CD4-positive, alpha-beta T cell (primary cell): Measurements from ENCODE around the gene KRT40. TPM values are rescaled to one million over a fixed set of nuclear protein-coding genes. Genes with fewer than 3 reads are reported as not detected.

Source experiments
- ATAC-seq: fragments of 200-7000 bp; cut with Tn5 transposase; one replicate; pipeline ENCODE4 v1.10.0; 2022; ENCODE audit warnings: mild to moderate bottlenecking; ENCODE audit not compliant: poor library complexity
- CTCF ChIA-PET: fragments of 350-600 bp; sonication (Branson Sonifier 250); formaldehyde crosslinking; loops from one replicate; lab custom pipeline; 2021; ENCODE audit warnings: antibody characterized with exemption, inconsistent platforms; lab: Charles Lee
- POLR2A ChIA-PET: fragments of 350-600 bp; sonication (Branson Sonifier 250); formaldehyde crosslinking; loops from one replicate; lab custom pipeline; 2021; ENCODE audit warnings: antibody characterized with exemption, inconsistent platforms; lab: Charles Lee
- DNase-seq, 14 experiments: peaks; one replicate each; pipeline ENCODE4 v3.0.0-alpha.2; 2013 to 2020; ENCODE audit warnings: mixed read lengths in 2 of 14
- H3K27ac ChIP-seq, 2 donors: one replicate each; pipeline versions ENCODE4 v1.5.1 to v1.7.0; 2013; ENCODE audit warnings: low read length in 2 of 2, low read depth in 1 of 2, mild to moderate bottlenecking in 1 of 2
- H3K27me3 ChIP-seq, 2 experiments: 1 replicate in 1 of 2; 2 replicates in 1 of 2; pipeline versions ENCODE4 v1.6.1 to v1.7.0; 2013; ENCODE audit warnings: low read length in 2 of 2, control low read depth in 1 of 2, mild to moderate bottlenecking in 1 of 2, moderate library complexity in 1 of 2; ENCODE audit not compliant: insufficient read depth in 2 of 2, control insufficient read depth in 1 of 2
- H3K36me3 ChIP-seq: one replicate; pipeline ENCODE4 v1.6.1; 2013; ENCODE audit warnings: low read length, control low read depth; ENCODE audit not compliant: insufficient read depth
- H3K4me1 ChIP-seq: one replicate; pipeline ENCODE4 v1.6.1; 2013; ENCODE audit warnings: low read length, control low read depth; ENCODE audit not compliant: insufficient read depth
- H3K4me3 ChIP-seq: one replicate; pipeline ENCODE4 v1.5.1; 2013; ENCODE audit warnings: mild to moderate bottlenecking, low read length, moderate library complexity
- H3K9me3 ChIP-seq, 2 experiments: 1 replicate in 1 of 2; 2 replicates in 1 of 2; pipeline versions ENCODE4 v1.6.1 to v1.7.0; 2013; ENCODE audit warnings: low read length in 2 of 2, mild to moderate bottlenecking in 2 of 2, control low read depth in 1 of 2, moderate library complexity in 1 of 2; ENCODE audit not compliant: control insufficient read depth in 1 of 2, insufficient read depth in 1 of 2
- H3K27ac Mint-ChIP-seq: one replicate; pipeline ENCODE4 v1.8.0; 2020; ENCODE audit warnings: mixed read lengths
- H3K27me3 Mint-ChIP-seq: one replicate; pipeline ENCODE4 v1.8.0; 2021; ENCODE audit warnings: mixed read lengths
- H3K36me3 Mint-ChIP-seq: one replicate; pipeline ENCODE4 v1.8.0; 2021; ENCODE audit warnings: low read depth, mixed read lengths
- H3K4me1 Mint-ChIP-seq: one replicate; pipeline ENCODE4 v1.8.0; 2021; ENCODE audit warnings: low read depth, mixed read lengths
- H3K4me3 Mint-ChIP-seq: one replicate; pipeline ENCODE4 v1.8.0; 2020; ENCODE audit warnings: mild to moderate bottlenecking, mixed read lengths
- H3K9me3 Mint-ChIP-seq: one replicate; pipeline ENCODE4 v1.8.0; 2020; ENCODE audit warnings: mixed read lengths
- CTCF ChIP-seq: fragments of 200-600 bp; IDR thresholded peaks from one replicate; pipeline ENCODE4 v1.8.0; 2022; ENCODE audit warnings: antibody characterized with exemption, mild to moderate bottlenecking
- intact Hi-C, 2 experiments: fragments of 100-400 bp; cut with DNase I in 1 of 2; cut with micrococcal nuclease in 1 of 2; formaldehyde crosslinking; loops; one replicate each; pipeline versions ENCODE4 v1.15.1 to v1.9.0; 2023 to 2025; cut with DNase I, micrococcal nuclease
- total RNA-seq, 174 experiments: library from RNA in 2 of 174; stranded (reverse) in 2 of 174; gene quantifications; one replicate each; pipeline ENCODE4 v1.2.3 and lab custom pipeline; 2021 to 2026

Gene KRT40
- total RNA-seq, 2 experiments from 2014 or later = not detected

DNA sequence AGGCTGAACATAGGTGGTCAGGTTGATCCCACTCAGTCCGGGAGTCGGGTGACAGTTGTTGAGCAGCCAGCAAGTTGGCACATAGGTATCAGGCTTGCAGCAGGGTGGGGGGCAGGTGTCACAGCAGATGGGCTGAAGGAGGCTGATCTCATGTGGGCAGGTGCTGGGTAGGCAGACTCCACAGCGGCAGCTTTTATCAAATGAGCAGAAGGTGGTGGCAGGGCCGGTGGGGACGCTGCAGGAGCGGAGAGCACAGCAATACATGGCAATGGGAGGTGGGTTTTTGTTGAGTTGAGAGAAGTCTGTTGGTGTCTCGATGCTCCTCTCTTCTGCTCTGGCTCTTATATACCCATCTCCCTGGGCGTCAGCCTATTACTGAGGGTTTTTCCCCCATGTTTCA is 24.7 kb upstream of the KRT40 start, which contains the start of gene KRTAP3-1:
TSS of gene KRTAP3-1 (minus strand) at position 318 of the 400 bp plus-strand sequence. CDS start at position 264, 54 bp downstream.
- H3K4me3 Mint-ChIP-seq = no peak within 1 kb of the TSS
- DNase-seq (no peak), ATAC-seq (no peak)
- no peak within 1 kb of the TSS for H3K27ac Mint-ChIP-seq
- peaks cover 11% of the 10 kb centered on the region for H3K27me3 Mint-ChIP-seq
- Histone ChIP-seq H3K36me3 (no peaks in the 10 kb centered on the region), H3K4me3 (no peak within 1 kb of the TSS), H3K27me3 (no peaks in the 10 kb centered on the region), H3K27ac (no peak within 1 kb of the TSS), H3K9me3 (no peaks in the 10 kb centered on the region), H3K4me1 (no peaks in the 10 kb centered on the region)
- intact Hi-C loops = no loop called here
- no peaks in the 10 kb centered on the region for H3K9me3 Mint-ChIP-seq
- H3K36me3 Mint-ChIP-seq = no peaks in the 10 kb centered on the region
- ChIA-PET POLR2A (no interaction called here), CTCF (no interaction called here)
- no peak for TF ChIP-seq CTCF
- no peaks in the 10 kb centered on the region for H3K4me1 Mint-ChIP-seq

DNA sequence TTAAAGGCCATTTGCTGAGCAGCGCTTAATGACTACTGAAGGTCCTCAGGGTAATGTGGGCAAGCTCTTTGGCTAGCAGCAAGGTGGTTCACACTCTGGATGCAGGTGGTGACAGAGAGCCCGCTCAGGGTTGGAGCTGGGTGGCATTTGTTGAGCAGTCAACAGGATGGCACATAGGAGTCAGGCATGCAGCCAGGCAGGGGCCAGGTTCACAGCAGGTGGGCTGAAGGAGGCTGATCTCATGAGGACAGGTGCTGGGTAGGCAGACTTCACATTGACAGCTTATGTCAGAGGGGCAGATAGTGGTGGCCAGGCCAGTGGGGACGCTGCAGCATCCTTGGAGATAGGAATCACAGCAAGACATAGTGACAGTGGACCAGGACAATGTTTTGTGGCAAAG is 20.3 kb upstream of the KRT40 start:
- POLR2A ChIA-PET = interaction anchor here (0.6 kb wide), 1 partner anchor 11 kb away, joined by 3 read pairs; no protein-coding TSS in a partner anchor
- DNase-seq (no peak), ATAC-seq (no peak)
- no peak for TF ChIP-seq CTCF
- Mint-ChIP-seq H3K36me3 (no peaks in the 10 kb centered on the region), H3K27ac (no peak overlapping the region), H3K9me3 (no peaks in the 10 kb centered on the region), H3K27me3 (peaks cover 38% of the 10 kb centered on the region), H3K4me3 (no peak overlapping the region), H3K4me1 (no peaks in the 10 kb centered on the region)
- H3K4me1 ChIP-seq = no peaks in the 10 kb centered on the region
- intact Hi-C loops = no loop called here
- H3K36me3 ChIP-seq = no peaks in the 10 kb centered on the region
- H3K4me3 ChIP-seq = no peak overlapping the region
- no peaks in the 10 kb centered on the region for H3K9me3 ChIP-seq
- no peak overlapping the region for H3K27ac ChIP-seq
- CTCF ChIA-PET = no interaction called here
- H3K27me3 ChIP-seq = peaks cover 4 to 5% of the 10 kb centered on the region in 2 experiments

DNA sequence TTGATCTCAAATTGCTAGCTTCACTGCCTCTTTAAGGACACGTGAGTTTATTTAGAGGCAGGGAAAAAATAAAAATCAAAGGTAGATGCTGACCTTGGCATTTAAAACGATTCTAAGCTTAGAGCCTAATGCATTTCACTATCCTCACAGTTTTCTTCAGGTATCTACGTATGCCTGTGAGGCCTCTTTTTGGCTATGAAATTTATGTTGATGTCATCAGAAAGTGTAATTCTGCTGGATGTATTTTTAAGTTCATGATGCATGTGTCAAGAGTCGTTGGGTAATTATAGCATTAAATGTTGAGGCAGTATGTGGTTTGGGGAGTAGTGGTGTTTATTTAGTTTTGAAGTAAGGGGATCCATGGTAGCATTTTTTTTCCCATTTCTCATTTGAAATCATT is 19.8 kb upstream of the KRT40 start:
- CTCF ChIA-PET = no interaction called here

More for the DNA sequence above, 19.8 kb upstream of the KRT40 start:
- no peaks in the 10 kb centered on the region for H3K4me1 ChIP-seq
- no peak for DNase-seq
- no peak overlapping the region for H3K27ac Mint-ChIP-seq
- no peaks in the 10 kb centered on the region for H3K36me3 ChIP-seq
- H3K9me3 ChIP-seq = no peaks in the 10 kb centered on the region
- no peaks in the 10 kb centered on the region for H3K36me3 Mint-ChIP-seq
- no peaks in the 10 kb centered on the region for H3K9me3 Mint-ChIP-seq
- POLR2A ChIA-PET = interaction anchor here (0.6 kb wide), 1 partner anchor 10 kb away, joined by 3 read pairs; the partner anchor contains the start of gene KRTAP3-3
- no peak overlapping the region for H3K4me3 ChIP-seq
- no peak for ATAC-seq
- H3K27me3 Mint-ChIP-seq = peaks cover 42% of the 10 kb centered on the region
- intact Hi-C loops = no loop called here
- no peak overlapping the region for H3K27ac ChIP-seq
- H3K27me3 ChIP-seq = peaks cover 4 to 6% of the 10 kb centered on the region in 2 experiments
- H3K4me1 Mint-ChIP-seq = no peaks in the 10 kb centered on the region
- H3K4me3 Mint-ChIP-seq = no peak overlapping the region
- no peak for TF ChIP-seq CTCF
